NCI-H1105 (cell line): ENCODE measurements around the gene RND2.
"Not testable (repeated sequence)": the region's sequence is repeated elsewhere in the genome, so short reads cannot be mapped to it uniquely, and the experiment has no call there.

ENCODE experiments used
- DNase-seq: peaks from one replicate; lab custom pipeline; 2025; lab: John Stamatoyannopoulos, UW

RND2 gene

DNA sequence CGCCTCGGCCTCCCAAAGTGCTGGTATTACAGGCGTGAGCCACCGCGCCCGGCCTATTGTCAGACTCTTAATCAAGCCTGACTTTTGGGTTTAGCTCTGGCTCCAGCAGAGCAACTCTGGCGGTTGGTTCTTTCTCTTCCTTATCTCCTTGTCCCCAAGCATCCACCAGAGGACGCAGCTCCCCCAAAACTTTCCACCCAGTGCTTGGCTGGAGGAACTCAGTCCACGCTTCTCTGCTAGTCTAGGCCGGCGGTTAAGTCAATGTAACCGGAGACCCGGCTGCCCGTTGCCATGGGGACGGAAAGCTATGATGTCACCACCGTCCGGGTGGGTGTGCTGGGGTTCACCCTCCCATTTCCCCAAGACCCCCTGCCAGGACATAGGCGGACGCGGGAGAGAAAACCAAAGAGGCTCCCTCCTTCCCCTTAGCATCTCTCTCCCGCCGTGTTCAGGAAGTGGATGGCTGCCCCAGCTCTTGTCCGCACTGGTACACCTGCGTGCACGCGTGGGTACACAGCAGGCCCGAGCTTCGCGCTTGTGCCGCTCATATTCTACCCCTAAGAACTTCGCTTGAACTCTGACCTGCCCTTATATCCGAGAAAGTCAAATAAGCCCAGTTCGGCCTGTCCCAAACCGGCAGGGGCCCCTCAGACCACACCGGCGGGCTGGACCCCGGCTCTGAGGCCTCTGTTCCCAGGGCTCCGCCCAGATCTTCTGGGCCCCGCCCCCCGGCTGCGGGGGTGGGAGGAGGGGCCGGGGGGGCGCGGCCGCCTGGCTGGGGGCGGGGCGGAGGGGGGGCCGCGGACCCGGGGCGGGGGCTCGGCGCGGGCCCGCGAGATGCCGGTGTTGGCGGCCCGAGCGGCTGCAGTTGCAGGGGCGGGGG is at the start of gene RND2:
TSS of gene RND2 (plus strand) at position 825 of the 883 bp plus-strand sequence. CDS start 117 bp downstream, outside the sequence.
- peak; percentile 75 for DNase-seq

DNA sequence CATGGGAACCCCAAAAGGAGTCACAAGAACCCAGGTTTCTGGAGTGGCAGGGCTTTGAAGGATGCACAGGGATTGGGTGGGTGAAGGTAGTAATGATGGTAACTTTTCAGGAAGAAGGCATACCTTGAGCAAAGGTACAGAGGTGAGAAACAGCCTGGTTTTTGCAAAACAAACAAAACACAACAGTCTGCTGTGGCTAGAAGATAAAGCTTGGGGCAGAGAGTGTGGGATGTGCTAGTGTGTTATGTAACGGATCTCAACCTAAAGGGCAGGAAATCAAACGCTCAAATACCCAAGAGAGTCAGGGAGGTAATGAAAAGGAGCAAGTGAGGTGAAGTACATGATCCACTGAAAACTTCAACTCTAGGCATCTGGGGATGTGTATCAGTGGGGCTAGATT is 49.8 kb upstream of the RND2 start:
- DNase-seq, result no peak

DNA sequence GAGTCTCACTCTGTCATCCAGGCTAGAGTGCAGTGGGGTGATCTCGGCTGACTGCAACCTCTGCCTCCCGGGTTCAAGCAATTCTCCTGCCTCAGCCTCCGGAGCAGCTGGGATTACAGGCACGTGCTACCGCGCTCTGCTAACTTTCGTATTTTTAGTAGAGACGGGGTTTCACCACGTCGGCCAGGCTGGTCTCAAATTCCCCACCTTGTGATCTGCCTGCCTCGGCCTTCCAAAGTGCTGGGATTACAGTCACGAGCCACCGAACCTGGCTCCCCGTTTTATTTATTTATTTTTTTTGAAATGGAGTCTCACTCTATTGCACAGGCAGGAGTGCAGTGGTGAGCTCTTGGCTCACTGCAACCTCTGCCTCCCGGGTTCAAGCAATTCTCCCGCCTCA is 49.3 kb upstream of the RND2 start:
- DNase-seq, result not testable (repeated sequence)

GRCh38 chr17:42979511-42980273 is 45.3 kb upstream of the RND2 start, which contains the start of gene PTGES3L:
Gene PTGES3L, minus strand, starts transcription at chr17:42980080. Its CDS starts 27 bp downstream, at chr17:42980053.
- DNase-seq, result peak; percentile 59

DNA sequence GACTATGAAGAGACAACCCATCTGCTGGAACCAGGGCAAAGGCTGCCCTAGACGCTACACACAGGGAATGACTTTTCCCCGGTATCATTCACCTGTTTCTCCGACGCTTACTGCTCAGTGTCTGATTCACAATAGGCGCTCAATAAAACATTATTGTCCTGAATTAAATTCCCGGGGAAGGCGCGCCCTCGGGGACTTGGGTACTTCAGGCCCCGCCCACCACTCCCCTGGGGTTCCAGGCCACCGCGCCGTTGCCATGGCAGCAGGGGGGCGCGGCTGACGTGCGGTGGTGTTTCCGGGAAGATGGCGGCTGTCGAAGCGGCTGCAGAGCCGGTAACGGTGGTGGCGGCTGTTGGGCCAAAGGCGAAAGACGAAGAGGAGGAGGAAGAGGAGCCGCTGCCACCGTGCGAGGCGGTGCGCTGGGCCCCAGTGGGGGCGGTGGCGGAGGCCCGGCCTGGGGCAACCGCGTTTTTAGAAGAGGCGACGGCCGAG is 44.7 kb upstream of the RND2 start, which contains the start of gene RUNDC1:
TSS of gene RUNDC1 (plus strand) at position 292 of the 492 bp plus-strand sequence. CDS start at position 304, 12 bp downstream.
- DNase-seq, result peak; percentile 89

DNA sequence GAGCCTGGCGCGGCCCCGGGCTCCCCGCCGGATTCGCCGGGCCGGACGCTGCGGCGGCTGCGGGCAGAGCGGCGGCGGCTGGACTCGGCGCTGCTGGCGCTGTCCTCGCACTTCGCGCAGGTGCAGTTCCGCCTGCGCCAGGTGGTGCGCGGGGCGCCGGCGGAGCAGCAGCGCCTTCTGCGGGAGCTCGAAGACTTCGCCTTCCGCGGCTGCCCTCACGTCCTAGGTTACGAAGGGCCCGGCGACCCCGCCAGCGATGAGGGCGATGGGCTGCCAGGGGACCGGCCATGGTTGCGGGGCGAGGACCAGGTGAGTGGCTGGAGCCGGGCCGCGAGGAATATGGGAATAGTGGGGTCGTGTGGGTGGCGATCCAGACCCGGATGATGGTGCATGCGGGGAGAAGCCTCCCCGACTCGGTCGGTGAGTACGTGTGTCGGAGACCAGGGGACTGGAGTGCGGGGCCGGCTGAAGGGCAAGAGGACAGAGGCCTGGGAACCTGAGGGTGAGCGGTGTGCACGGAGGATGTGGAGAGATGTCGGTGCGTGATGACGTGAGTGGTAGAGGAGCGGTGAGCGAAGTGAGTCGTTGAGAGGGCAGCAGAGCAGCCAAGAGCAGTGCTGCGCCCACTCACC is 44.1 kb upstream of the RND2 start:
- peak; percentile 53 for DNase-seq

DNA sequence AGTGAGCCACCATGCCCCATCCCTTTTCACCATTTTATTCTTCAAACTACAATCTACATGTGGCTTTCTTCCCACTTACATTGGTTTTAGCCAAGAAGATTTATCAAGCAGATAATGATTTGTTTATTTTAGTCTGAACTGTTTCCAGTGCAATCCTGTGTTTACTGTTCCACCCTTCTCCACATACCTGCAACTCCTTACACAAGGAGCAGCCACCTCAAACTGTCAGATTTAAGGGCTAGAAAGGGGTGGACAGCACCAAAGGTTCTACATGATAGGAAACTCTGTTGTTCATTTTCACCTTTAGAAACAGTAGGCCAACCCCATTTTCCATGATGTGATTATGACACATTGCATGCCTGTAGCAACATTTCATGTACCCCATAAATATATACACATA is 42.8 kb upstream of the RND2 start:
- DNase-seq, result no peak

DNA sequence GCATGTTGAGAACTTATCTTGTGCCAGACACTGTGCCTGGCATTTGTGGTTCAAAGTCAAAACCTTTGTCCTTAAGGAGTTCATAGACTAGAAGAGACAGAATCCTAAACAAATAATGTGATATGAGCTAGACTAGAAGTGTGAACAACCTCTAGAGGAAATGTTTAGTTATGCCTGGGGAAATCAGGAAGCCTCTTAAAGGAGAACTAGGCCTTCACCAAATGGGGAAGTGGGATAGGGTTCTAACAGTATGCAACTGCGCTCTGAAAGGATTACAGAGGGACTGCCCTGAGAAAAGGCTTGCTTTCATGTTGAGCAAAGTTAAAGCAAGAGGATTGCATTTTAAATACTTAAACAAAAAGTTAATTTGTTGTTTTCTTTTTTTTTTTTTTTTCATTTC is 39.8 kb upstream of the RND2 start:
- no peak for DNase-seq

DNA sequence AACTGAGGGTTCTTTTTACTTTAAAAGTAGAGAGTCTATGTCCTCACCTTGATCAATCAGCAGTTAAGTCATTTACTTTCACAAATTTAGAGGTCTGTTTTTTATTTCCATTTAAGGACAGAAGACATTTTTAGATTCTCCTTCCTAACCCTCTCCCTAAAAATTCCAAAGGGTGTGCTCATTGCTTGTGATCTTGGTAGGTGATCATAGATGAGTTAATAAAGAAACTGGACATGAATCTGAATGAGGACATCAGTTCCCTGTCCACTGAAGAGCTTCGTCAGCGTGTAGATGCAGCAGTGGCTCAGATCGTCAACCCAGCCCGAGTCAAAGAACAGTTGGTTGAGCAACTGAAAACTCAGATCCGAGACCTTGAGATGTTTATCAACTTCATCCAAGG is 35.9 kb upstream of the RND2 start:
- DNase-seq, result no peak

- no peak for DNase-seq
These were observed 35.0 kb upstream of the RND2 start for GRCh38 chr17:42989726-42990652.

- DNase-seq, result no peak
These were observed 33.6 kb upstream of the RND2 start for GRCh38 chr17:42991471-42991870.

DNA sequence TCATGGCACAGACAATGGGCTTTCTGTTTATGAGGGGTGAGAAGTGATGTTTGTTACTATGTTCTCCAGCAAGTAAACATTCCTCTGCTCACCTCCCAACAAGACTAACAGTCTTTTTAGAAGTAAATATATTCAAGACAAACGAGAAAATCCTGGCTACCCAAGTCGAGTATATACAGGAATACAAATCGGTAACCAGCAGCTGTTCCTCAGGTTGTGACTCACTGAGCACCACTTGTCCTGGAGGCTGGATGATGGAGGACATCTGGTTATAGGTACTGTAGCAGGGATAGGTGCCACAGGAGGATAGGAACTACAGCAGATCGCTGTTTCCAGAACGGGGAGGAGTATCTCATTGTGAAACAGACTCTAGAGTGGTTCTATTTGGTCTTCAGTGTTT is 32.2 kb upstream of the RND2 start:
- DNase-seq, result no peak

- not testable (repeated sequence) for DNase-seq
These were observed 31.1 kb upstream of the RND2 start for GRCh38 chr17:42993913-42994312.

DNA sequence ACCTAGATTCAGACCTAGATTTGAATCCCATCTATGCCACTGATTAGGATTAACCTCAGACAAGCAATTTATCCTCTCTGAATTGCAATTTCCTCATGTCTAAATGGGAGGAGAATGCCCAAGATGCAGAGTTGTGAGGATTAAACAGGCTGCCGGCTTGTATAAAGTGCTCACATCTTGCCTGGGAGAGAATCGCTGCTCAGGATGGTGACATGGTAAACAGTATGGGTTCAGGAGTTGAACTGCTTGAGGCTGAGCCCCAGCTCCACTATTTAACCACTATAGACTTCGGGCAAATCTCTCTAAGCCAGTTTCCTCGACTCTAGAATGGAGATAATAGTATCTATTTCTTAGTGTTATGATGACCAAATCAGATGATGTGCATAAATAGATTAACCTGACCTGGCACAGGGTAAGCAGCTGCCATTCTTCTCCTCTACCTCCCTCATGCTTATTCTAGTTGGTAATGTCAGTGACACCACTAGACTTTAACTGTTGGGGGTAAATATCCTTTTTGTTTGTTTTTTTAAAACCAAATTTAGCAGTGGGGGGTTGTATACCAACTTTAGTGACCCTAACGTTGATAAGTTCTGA is 27.5 kb upstream of the RND2 start:
- DNase-seq, result no peak

GRCh38 chr17:42997984-42998938 is 26.8 kb upstream of the RND2 start, which contains the start of gene RPL27:
Gene RPL27, plus strand, starts transcription at chr17:42998419. Its CDS starts 332 bp downstream, at chr17:42998751.
- DNase-seq, result peak; percentile 99

DNA sequence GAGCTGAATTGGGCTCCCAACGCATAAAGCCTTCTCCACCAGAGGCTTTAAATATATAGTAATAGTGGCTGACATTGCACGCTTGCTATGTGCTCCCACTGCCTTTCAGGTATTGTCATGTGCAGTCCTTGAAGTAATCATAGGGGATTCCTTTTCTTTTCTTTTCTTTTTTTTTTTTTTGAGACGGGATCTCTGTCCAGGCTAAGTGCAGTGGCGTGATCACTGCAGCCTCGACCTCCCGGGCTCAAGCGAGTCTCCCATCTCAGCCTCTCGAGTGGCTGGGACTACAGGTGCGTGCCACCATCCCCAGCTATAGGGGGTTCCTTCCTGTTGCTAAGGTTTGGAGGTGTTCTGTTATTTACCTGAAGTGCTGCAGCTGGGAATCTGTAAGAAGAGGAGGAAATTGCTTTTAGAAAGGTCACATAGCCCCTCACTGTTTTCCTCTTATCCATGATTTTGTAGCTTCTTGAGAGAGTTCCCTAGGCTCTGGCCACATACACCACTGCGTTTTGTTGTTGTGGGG is 26.0 kb upstream of the RND2 start:
- no peak for DNase-seq

DNA sequence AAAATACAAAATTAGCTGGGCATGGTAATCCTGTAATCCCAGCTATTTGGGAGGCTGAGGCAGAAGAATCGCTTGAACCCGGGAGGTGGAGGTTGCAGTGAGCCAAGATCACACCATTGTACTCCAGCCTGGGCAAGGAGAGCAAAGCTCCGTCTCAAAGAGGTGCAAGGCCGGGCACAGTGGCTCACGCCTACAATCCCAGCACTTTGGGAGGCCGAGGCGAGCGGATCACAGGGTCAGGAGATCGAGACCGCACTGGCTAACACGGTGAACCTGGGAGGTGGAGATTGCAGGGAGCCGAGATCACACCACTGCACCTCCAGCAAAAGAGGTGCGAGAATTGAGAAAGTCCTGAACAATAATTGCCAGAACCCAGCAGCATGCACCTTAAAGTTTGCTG is 24.1 kb upstream of the RND2 start:
- not testable (repeated sequence) for DNase-seq

DNA sequence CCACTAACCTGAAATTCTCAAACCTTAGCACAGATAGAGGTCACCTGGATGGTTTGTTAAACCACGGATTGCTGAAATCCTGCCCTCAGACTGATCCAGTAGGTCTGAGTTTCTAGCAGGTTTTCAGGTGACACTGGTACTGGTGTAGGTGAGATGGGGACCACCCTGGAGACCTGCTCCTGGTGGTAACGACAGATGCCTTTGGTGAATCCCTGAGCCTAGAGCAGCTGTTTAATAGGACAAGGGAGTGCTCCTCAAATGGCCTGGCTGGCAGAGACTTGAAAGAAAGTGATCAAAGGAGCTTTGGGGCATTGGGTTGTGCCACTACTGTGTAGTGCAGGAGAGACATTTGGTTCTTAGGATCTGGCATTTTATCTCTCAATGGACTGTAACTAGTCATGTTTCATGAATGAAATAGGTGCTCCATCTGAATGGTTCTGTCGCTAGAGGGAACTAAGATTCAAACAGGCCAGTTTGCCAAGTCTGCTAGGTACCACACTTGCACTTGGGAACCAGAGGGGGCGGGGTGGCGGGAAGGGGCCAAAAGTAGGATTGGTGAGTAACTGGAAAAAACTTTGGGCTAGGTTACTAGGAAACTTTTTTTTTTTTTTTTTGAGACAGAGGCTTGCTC is 21.4 kb upstream of the RND2 start:
- no peak for DNase-seq
